Esophagus muscularis mucosa (tissue), 4 donors: ENCODE data around the gene PPP1R2. TPM values are rescaled to one million over a fixed set of nuclear protein-coding genes. Genes with fewer than 3 reads are reported as not detected.

Experiments
- DNase-seq: peaks from one replicate; pipeline ENCODE4 v3.0.0-alpha.2; 2017; ENCODE audit errors: extremely low spot score
- H3K27ac ChIP-seq, 4 donors: fragments of 200-600 bp; sonication (generic); replicated peaks in 1 of 4; 1 replicate in 3 of 4; 2 replicates in 1 of 4; pipeline ENCODE4 v1.5.1; 2016 to 2019; ENCODE audit warnings: mild to moderate bottlenecking in 1 of 4
- H3K27me3 ChIP-seq, 4 donors: fragments of 200-600 bp; sonication (generic); one replicate each; pipeline versions ENCODE4 v1.5.1 to v1.6.0; 2016 to 2019
- H3K36me3 ChIP-seq, 4 donors: fragments of 200-600 bp; sonication (generic); one replicate each; pipeline ENCODE4 v1.5.1; 2016 to 2019
- H3K4me1 ChIP-seq, 4 donors: fragments of 200-600 bp; sonication (generic); one replicate each; pipeline ENCODE4 v1.5.1; 2016 to 2019
- H3K4me3 ChIP-seq, 4 donors: fragments of 200-600 bp; sonication (generic); 1 replicate in 2 of 4; 2 replicates in 2 of 4; pipeline ENCODE4 v1.5.1; 2016 to 2019; ENCODE audit warnings: mild to moderate bottlenecking in 4 of 4, moderate library complexity in 1 of 4
- H3K9me3 ChIP-seq, 4 donors: fragments of 200-600 bp; sonication (generic); 1 replicate in 3 of 4; 2 replicates in 1 of 4; pipeline ENCODE4 v1.5.1; 2016 to 2019
- EP300 ChIP-seq: sonication (generic); formaldehyde crosslinking; IDR thresholded peaks from one replicate; pipeline ENCODE4 v1.6.1; 2017; ENCODE audit warnings: antibody characterized with exemption
- POLR2A ChIP-seq: fragments of 450-650 bp; IDR thresholded peaks from one replicate; pipeline ENCODE4 v1.6.1; 2017; ENCODE audit warnings: antibody characterized with exemption, moderate library complexity, mild to moderate bottlenecking, low read depth
- POLR2AphosphoS5 ChIP-seq, 2 donors: sonication (generic); formaldehyde crosslinking; IDR thresholded peaks; one replicate each; pipeline ENCODE4 v1.6.1; 2017; ENCODE audit warnings: antibody characterized with exemption in 2 of 2
- WGBS: methylation state at CpG from one replicate; pipeline ENCODE4 v1.1.5; 2018; 5-methylcytosine and 5-hydroxymethylcytosine counted together
- intact Hi-C: fragments of 100-400 bp; cut with DNase I; formaldehyde crosslinking; loops from one replicate; pipeline ENCODE4 v1.15.1; 2023
- total RNA-seq, 4 donors: library from RNA; depleted of rRNA; stranded (reverse); fragments of >200 nt; gene quantifications; one replicate each; pipeline versions ENCODE4 v1.1.0 to v1.2.1, GENCODE V29; 2016
- TF ChIP-seq, protein P1 (sequence below), 3 experiments: fragments of 200-600 bp in 2 of 3; fragments of 450-650 bp in 1 of 3; sonication (generic) in 2 of 3; IDR thresholded peaks; one replicate each; pipeline ENCODE4 v1.5.1; 2017 to 2019; ENCODE audit warnings: antibody characterized with exemption in 3 of 3, mild to moderate bottlenecking in 2 of 3, moderate library complexity in 1 of 3

Gene PPP1R2
- total RNA-seq, 4 donors from 2014 or later: 67.6 to 134 (median 86.7) TPM

DNA sequence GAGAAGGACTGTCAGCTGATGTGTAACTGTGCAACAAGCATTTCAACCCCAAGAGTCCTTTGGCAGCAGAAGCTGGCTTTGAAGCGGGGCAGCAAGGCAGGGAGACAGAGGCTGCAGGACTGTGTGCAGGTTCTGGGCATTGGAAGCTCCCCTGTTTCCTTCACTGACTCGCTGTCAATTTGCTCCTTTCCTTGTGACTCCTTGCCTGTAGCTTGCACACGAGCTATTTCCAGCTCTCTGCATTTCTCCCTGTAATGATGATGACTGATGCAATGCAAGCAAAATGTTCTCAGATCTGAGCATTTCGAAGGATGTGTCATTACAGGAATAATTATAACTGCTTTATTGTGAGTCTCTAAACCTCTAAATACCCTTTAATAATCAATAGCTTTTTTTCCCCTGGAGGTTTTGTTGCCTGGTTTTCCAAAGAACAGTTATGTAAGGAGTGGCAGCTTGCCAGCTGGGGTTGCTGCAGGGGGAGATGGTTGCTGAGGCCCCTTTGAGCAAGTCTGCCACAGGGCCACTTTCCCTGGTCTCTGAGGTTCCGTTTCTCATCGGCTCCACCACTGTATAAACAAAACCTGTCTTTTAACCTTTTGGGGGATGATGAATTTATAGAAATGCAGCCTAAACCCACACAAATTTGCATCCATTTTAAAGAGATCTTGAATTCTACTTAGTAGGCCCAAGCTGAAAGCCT is 37.8 kb upstream of the PPP1R2 start:
- Histone ChIP-seq H3K4me3 (peak overlapping the region; percentile 27 to 41 (median 32)), H3K9me3 (no peaks in the 10 kb centered on the region), H3K27ac (no peak overlapping the region), H3K4me1 (peaks cover 6 to 14% (median 11%) of the 10 kb centered on the region in 4 donors), H3K27me3 (no peaks in the 10 kb centered on the region), H3K36me3 (peaks cover 0 to 22% (median 0%) of the 10 kb centered on the region in 4 donors)
- DNase-seq: no peak
- intact Hi-C loops: no loop called here
- WGBS: 48% methylated on average over 6 of the region's 6 CpGs
- TF ChIP-seq, protein P1, sequence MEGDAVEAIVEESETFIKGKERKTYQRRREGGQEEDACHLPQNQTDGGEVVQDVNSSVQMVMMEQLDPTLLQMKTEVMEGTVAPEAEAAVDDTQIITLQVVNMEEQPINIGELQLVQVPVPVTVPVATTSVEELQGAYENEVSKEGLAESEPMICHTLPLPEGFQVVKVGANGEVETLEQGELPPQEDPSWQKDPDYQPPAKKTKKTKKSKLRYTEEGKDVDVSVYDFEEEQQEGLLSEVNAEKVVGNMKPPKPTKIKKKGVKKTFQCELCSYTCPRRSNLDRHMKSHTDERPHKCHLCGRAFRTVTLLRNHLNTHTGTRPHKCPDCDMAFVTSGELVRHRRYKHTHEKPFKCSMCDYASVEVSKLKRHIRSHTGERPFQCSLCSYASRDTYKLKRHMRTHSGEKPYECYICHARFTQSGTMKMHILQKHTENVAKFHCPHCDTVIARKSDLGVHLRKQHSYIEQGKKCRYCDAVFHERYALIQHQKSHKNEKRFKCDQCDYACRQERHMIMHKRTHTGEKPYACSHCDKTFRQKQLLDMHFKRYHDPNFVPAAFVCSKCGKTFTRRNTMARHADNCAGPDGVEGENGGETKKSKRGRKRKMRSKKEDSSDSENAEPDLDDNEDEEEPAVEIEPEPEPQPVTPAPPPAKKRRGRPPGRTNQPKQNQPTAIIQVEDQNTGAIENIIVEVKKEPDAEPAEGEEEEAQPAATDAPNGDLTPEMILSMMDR (IDR thresholded peaks at IDR 0.05): no peak
- no peak for TF ChIP-seq POLR2AphosphoS5 (IDR thresholded peaks at IDR 0.05)
- TF ChIP-seq POLR2A: no peak
- no peak for TF ChIP-seq EP300

DNA sequence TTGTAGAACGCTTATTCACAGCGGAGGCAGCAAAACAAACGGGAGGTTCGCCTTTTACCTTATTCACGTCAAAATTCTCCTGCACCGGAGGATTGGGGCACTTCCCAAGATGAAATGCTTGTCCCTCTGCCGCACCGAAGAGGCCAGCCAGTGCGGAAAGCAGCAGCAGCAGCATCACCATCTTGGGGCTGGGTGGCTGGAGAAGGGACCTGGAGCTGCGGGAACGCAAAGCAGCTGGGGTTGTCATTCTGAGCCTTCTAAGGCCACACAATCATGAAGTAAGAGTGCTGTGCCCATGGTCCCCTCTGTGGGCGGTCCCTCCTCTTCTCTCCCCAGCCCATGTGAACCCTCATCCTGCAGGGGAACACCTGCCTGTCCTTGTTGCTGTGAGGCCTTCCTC is 36.2 kb upstream of the PPP1R2 start:
- TF ChIP-seq POLR2AphosphoS5 (IDR thresholded peaks at IDR 0.05) (no peak), POLR2A (no peak), EP300 (no peak)
- TF ChIP-seq, protein P1 (IDR thresholded peaks at IDR 0.05): no peak
- no peak for DNase-seq
- Histone ChIP-seq H3K9me3 (no peaks in the 10 kb centered on the region), H3K4me1 (peaks cover 6 to 9% (median 8%) of the 10 kb centered on the region in 4 donors), H3K4me3 (no peak overlapping the region), H3K27me3 (no peaks in the 10 kb centered on the region), H3K36me3 (peaks cover 0 to 23% (median 0%) of the 10 kb centered on the region in 4 donors), H3K27ac (no peak overlapping the region)
- 94% methylated on average over 12 of the region's 12 CpGs for WGBS
- intact Hi-C loops: no loop called here

DNA sequence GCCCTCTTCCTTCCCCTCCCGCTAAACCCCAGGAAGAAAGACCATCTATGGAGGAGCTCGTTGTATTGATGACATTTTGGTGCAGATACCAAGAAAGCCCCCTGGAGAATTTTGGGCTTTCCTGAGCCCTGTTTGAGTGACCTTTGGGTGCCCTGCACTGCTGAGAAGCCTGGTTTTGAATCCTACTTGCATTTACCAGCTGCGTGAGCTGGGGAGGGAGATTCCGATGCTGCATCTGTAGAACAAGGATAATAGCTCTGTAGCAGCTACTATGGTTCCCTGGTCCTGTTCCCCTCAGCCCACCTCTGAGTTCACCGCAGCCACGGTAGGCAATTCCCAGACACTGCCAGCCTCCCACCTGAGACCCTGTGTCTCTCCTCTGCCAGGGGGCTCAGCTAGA is 35.4 kb upstream of the PPP1R2 start:
- TF ChIP-seq, protein P1 (IDR thresholded peaks at IDR 0.05): no peak
- TF ChIP-seq POLR2A (no peak), EP300 (no peak), POLR2AphosphoS5 (IDR thresholded peaks at IDR 0.05) (no peak)
- no peak overlapping the region for H3K4me3 ChIP-seq
- H3K4me1 ChIP-seq: peaks cover 6 to 8% (median 8%) of the 10 kb centered on the region in 4 donors
- H3K27ac ChIP-seq: no peak overlapping the region
- intact Hi-C loops: no loop called here
- H3K27me3 ChIP-seq: no peaks in the 10 kb centered on the region
- peaks cover 0 to 27% (median 1%) of the 10 kb centered on the region in 4 donors for H3K36me3 ChIP-seq
- WGBS: 85% methylated on average over 4 of the region's 6 CpGs
- H3K9me3 ChIP-seq: no peaks in the 10 kb centered on the region
- no peak for DNase-seq

DNA sequence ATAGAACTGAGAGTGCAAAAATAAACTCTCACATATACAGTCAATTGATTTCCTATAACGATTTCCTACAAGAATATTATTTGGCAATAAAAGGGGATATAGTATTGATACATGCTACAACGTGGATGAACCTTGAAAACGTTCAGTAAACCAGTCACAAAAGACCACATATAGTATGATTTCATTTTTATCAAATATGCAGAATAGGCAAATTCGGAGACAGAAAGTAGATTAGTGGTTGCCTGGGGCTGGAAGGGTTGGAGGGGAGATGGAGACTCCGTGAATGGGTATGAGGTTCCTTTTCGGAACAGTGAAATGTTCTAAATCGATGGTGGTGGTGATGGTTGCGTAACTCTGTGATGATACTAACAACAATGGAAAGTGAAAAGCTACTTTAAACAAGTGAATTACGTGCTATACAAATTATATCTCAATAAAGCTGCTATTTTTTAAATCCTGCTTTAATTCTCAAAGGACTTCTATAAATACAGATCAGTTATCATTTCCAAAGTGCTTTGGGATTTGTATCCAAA is 34.6 kb upstream of the PPP1R2 start:
- H3K27me3 ChIP-seq: no peaks in the 10 kb centered on the region
- H3K4me1 ChIP-seq: peaks cover 6 to 8% (median 8%) of the 10 kb centered on the region in 4 donors
- TF ChIP-seq, protein P1 (IDR thresholded peaks at IDR 0.05): no peak
- TF ChIP-seq POLR2A (no peak), POLR2AphosphoS5 (IDR thresholded peaks at IDR 0.05) (no peak), EP300 (no peak)
- 76% methylated on average over 9 of the region's 9 CpGs for WGBS
- H3K36me3 ChIP-seq: peaks cover 0 to 36% (median 4%) of the 10 kb centered on the region in 4 donors
- no peak overlapping the region for H3K4me3 ChIP-seq
- intact Hi-C loops: no loop called here
- no peaks in the 10 kb centered on the region for H3K9me3 ChIP-seq
- no peak overlapping the region for H3K27ac ChIP-seq
- no peak for DNase-seq
